Articular chondrocyte of knee joint (primary cell): ENCODE results near the gene TPSB2. TPM values are rescaled to one million over a fixed set of nuclear protein-coding genes. Genes with fewer than 3 reads are reported as not detected.

Experiments
- total RNA-seq: library from RNA; depleted of rRNA; stranded (reverse); fragments of >200 nt; gene quantifications from 2 replicates; pipeline ENCODE4 v1.2.3, GENCODE V29; 2012

Gene TPSB2
- total RNA-seq: not detected in 2 replicates

DNA sequence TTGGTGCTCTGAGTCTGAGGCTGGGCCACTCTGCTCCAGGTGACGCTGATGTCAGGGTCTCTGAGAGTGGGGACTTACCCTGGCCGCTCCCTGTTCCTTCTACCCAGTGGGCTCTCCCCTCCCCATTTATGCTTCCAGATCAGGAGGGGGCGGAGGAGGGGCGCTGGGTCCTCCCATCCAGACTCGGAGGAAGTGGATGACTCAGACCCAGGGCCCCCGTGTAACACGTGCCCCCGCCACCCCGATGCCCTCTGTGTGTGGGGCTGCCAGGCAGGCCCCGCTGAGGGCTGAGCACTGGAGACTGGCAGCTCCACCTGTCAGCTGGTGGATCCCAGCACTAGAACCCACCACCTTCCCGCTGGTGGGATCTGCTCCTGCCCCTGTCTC is at the start of gene TPSB2:
TPSB2 (minus strand) TSS at position 101 of the 387 bp plus-strand sequence. CDS start 233 bp downstream, outside the sequence.

GRCh38 chr16:1255276-1256122 is 25.5 kb upstream of the TPSB2 start, which contains the start of gene TPSD1:
Gene TPSD1, plus strand, starts transcription at chr16:1256069. Its CDS starts 212 bp downstream, at chr16:1256281.

DNA sequence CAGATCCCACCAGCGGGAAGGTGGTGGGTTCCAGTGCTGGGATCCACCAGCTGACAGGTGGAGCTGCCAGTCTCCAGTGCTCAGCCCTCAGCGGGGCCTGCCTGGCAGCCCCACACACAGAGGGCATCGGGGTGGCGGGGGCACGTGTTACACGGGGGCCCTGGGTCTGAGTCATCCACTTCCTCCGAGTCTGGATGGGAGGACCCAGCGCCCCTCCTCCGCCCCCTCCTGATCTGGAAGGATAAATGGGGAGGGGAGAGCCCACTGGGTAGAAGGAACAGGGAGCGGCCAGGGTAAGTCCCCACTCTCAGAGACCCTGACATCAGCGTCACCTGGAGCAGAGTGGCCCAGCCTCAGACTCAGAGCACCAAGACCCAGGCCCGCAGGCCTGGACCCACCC is 10.5 kb upstream of the TPSB2 start, which contains the start of gene TPSAB1:
TPSAB1 (plus strand) TSS at position 270 of the 400 bp plus-strand sequence. CDS start 234 bp downstream, outside the sequence.

DNA sequence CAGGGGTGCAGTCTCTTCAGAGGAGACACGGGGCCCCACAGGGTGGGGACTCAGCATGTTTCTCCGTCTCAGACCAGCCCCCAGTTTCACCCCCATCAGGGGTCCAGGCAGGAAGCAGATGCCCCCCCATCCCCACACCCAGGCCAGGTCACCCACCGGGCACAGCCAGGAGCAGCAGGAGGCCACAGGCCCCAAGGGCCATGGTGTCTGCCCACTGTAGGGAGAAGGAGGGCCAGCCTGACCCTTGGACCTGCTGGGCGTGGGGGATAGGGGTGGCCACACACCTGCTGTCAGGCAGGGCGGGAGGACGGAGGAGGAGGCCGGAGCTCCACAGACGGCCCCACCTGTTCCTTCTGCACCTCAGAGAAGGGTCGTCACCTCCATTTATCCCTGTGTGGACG is 4.9 kb downstream of the TPSB2 start, which contains the start of gene TPSG1:
TPSG1 (minus strand) TSS at position 218 of the 401 bp plus-strand sequence; CDS start at position 202, 16 bp downstream.

Other genes with a start within 250 kb of the TPSB2 start
- 0.91 and 3.1 TPM in 2 replicates for gene SOX8, start 248.4 kb downstream of the TPSB2 start, total RNA-seq
- 0.26 and 0.32 TPM in 2 replicates for gene SSTR5, start 157.4 kb downstream of the TPSB2 start, total RNA-seq
- gene C1QTNF8, start 133.9 kb downstream of the TPSB2 start, total RNA-seq: 0.65 TPM in 1 of 2 replicates, not detected in the other
- gene CACNA1H, start 77.1 kb downstream of the TPSB2 start, total RNA-seq: not detected in 2 replicates
- not detected in 2 replicates for gene TPSG1, start 4.9 kb downstream of the TPSB2 start, total RNA-seq
- gene TPSAB1, start 10.5 kb upstream of the TPSB2 start, total RNA-seq: not detected in 2 replicates
- not detected in 2 replicates for gene TPSD1, start 25.9 kb upstream of the TPSB2 start, total RNA-seq
- 55.7 and 61.3 TPM in 2 replicates for gene UBE2I, start 79.5 kb upstream of the TPSB2 start, total RNA-seq
- 0.11 and 0.13 TPM in 2 replicates for gene BAIAP3, start 103.5 kb upstream of the TPSB2 start, total RNA-seq
- 42.0 and 44.7 TPM in 2 replicates for gene TSR3, start 121.7 kb upstream of the TPSB2 start, total RNA-seq
- gene GNPTG, start 121.7 kb upstream of the TPSB2 start, total RNA-seq: 41.6 and 41.8 TPM in 2 replicates
- 10.4 and 12.2 TPM in 2 replicates for gene UNKL, start 184.5 kb upstream of the TPSB2 start, total RNA-seq
- gene UQCC4, start 190.6 kb upstream of the TPSB2 start, total RNA-seq: 7.7 and 8.8 TPM in 2 replicates
- not detected in 2 replicates for gene PERCC1, start 200.9 kb upstream of the TPSB2 start, total RNA-seq
- 0.13 and 0.22 TPM in 2 replicates for gene CCDC154, start 214.4 kb upstream of the TPSB2 start, total RNA-seq
- 52.8 and 82.3 TPM in 2 replicates for gene CLCN7, start 244.8 kb upstream of the TPSB2 start, total RNA-seq